C4-2B (cell line): ENCODE data around the gene DHRS9.

Experiments used
- H3K27ac ChIP-seq: fragments of 450-650 bp; 2 replicates; pipeline ENCODE4 v1.5.1; 2017
- ZFX ChIP-seq: fragments of 450-650 bp; IDR thresholded peaks from 2 replicates; pipeline ENCODE4 v1.6.1; 2017
- TF ChIP-seq, protein P1 (sequence below): fragments of 450-650 bp; conservative IDR thresholded peaks from 2 replicates; pipeline ENCODE4 v1.5.1; 2017; ENCODE audit warnings: mild to moderate bottlenecking

DHRS9 gene

GRCh38 chr2:169069833-169070232, 470 bp downstream of the DHRS9 start:
- no peak overlapping the region for H3K27ac ChIP-seq
- TF ChIP-seq, protein P1, sequence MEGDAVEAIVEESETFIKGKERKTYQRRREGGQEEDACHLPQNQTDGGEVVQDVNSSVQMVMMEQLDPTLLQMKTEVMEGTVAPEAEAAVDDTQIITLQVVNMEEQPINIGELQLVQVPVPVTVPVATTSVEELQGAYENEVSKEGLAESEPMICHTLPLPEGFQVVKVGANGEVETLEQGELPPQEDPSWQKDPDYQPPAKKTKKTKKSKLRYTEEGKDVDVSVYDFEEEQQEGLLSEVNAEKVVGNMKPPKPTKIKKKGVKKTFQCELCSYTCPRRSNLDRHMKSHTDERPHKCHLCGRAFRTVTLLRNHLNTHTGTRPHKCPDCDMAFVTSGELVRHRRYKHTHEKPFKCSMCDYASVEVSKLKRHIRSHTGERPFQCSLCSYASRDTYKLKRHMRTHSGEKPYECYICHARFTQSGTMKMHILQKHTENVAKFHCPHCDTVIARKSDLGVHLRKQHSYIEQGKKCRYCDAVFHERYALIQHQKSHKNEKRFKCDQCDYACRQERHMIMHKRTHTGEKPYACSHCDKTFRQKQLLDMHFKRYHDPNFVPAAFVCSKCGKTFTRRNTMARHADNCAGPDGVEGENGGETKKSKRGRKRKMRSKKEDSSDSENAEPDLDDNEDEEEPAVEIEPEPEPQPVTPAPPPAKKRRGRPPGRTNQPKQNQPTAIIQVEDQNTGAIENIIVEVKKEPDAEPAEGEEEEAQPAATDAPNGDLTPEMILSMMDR: no peak
- TF ChIP-seq ZFX: no peak

DNA sequence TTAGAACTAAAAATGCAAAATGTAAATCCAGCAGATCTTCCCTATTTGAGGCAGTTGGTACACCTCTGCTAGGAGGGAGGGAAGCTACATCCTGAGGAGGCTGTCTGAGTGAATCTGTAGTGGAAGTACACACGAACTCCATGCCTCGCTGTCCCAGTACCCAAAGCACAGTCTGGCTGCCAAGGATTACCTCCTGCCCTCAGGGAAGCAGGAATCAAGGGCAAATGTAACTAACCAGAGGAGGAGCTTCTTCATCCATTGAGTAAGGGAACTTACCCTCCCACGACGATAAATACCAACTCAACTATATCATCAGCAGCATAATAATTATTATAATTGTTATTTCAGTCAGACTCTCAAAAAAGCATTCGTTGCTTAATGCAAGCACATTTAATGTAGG, 2.1 kb downstream of the DHRS9 start:
- H3K27ac ChIP-seq: no peak overlapping the region
- no peak for TF ChIP-seq ZFX
- TF ChIP-seq, protein P1: no peak

DNA sequence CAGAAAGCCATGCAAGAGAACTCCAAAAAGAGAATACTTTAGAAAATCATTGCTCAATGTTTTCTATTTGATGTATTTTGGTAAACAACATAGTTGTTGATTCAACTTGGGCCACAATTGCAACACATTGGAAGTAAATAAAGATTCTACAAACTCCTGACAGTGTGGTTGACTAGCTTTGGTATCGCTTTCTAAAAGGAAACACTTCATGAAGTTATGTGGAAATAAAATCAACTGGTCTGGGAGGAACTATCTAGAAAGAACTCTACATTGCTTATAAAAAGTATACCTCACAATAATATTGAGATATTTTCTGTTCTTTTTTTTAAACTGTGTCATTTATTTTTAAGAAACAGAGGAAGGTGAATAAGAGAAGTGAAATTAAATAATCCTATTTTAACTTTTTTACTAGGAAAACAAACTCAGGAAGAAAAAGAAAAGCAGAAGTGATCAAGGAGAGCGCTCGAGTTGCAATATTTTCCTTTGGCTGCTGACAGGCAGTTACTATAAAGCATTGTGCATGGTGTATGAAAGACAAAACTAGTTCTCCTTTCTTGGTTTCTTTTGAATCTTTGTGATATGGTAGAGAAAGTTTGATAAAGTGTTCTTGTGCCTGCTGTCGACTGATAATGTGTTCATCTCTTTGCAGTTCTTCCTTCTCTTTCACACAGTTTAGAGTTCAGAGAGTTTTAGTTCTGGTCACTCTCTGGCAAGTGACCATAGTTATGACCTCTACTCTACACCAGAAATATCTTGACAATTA, 3.0 kb downstream of the DHRS9 start:
- H3K27ac ChIP-seq: no peak overlapping the region
- TF ChIP-seq, protein P1: no peak
- TF ChIP-seq ZFX: no peak

DNA sequence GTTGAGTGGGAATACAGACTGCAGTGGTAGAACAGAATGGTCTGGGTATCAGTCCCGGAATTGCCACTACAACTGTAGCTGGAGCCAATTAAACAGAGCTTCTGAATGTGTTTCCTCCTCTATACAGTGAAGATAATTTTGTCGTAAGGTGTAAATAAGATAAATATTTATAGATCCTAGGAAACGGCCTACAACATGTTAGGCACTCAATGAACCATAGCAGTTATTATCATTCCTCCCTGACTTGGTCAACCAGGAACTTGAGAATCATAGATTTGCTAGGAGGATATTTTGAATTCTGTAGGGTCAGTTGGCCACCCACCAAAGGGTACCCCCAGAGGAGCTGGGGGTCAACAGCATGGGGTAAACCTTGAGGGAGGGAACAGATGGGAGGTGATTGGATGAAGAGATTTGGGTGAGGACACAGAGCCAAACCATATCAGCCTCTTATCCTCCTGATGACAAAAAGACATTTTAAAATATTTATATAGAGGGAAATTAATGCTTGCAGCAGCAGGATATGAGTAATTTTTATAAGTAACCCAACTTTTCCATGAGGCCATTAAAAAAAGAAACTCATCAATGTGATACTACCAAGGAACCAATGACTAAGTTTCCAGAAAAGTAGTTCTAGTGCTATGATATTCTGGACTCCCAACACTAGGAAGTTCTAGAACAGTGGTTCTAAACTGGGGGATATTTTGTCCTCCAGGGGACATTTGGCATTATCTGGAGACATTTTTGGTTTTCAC, 4.0 kb downstream of the DHRS9 start:
- peak overlapping the region; percentile 30; the same call in 1 of the 2 replicates for H3K27ac ChIP-seq
- TF ChIP-seq, protein P1: no peak
- TF ChIP-seq ZFX: no peak

DNA sequence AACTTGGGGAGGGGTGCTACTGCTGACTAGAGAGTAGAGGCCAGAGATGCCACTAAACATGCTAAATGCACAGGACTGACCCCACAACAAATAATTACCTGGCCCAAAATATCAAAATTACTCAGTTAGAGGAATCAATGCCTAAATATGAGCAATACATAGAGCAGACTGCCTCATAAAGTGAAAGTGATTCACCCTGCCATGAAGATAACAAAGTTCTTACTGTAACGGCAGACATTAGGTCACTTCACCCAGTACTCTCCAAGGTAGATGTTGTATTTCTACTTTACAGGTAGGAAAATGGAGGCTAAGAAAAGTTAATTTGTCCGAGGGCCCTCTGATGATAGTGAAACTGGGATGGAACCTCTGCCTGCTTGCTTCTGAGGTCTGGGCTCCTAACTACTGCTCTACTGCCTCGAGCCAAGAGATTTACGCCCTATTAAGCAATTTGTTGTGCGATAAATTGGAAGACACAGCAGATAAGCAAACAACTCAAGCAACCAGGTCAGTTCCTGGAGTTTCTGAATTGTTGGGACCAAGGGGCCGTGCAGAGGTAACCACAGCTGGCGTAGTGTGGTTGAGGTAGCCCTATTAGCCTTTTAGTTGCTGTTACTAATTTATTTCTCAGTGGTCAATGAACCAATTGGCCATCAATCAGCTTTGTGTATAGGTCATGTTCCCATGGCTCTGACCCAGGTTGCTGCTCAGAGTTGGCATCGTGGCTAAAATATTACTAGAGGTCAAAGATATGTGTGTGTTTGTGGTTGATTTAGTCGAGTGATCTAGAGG, 4.8 kb downstream of the DHRS9 start:
- H3K27ac ChIP-seq: peak overlapping the region; percentile 30; the same call in 1 of the 2 replicates

GRCh38 chr2:169077674-169078240, 8.4 kb downstream of the DHRS9 start:
- TF ChIP-seq, protein P1: no peak
- TF ChIP-seq ZFX: no peak
- no peak overlapping the region for H3K27ac ChIP-seq

More for the DNA sequence above, 4.8 kb downstream of the DHRS9 start:
- TF ChIP-seq, protein P1: no peak
- TF ChIP-seq ZFX: no peak
